Renal cortex interstitium (tissue), 11 donors: ENCODE measurements around the gene EEA1. TPM values are rescaled to one million over a fixed set of nuclear protein-coding genes. Genes with fewer than 3 reads are reported as not detected.

Experiments
- DNase-seq, 11 donors: peaks; one replicate each; pipeline ENCODE4 v3.0.0-alpha.2; 2013; ENCODE audit warnings: low read depth in 9 of 11, low spot score in 4 of 11; ENCODE audit errors: extremely low read depth in 1 of 11
- polyA plus RNA-seq, 3 donors: library from polyadenylated mRNA; unstranded; fragments of 120-200 nt; gene quantifications; one replicate each; pipeline ENCODE4 v1.2.1, GENCODE V29; 2013; ENCODE audit not compliant: insufficient read length in 3 of 3

The EEA1 gene
- polyA plus RNA-seq, 3 donors = 15.0 to 18.3 (median 17.3) TPM

DNA sequence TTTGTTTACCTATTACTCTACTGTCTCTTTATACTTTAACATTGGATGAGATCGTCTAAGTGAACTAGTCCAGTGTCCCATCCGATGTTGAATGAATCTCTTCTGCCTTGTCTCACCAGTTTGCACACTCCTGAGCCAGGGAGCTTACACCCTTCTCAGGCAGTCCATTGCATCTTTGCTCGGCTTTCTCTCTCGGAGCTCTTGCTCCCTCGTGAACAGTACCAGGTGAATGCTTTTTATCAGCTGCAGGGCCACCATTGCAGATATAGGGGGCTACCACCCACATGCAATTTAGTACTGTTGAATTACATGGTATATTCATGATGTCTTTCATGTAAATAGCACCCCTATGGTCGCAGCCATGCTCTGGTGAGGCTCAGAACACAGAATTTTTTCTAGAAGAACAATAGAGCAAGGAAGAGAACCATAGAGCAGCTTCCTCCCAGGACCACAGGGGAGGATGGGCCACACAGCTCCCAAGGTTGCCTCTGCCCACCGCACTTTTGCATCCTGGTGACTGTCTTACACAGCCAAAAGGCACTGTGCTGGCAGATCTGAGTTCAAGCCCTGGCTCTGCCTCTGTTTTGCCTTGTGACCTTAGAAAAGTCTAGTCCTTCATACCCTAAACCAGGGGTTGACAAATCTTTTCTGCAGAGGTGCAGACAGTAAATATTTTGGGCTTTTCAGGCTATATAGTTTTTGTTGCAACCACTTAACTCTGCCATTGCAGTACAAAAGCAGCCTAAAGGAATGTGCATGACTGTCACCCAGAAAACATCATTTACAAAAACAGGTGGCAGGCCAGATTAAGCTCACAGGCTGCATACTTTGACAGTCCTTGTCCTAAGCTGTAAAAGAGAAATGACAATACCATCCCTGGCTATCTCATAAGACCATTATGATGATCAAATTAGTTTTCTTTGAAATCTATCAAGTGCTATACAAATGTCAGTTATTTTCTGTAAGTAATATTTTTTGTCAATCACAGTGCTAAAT lies 190.9 kb downstream of the EEA1 start:
- DNase-seq = no peak

DNA sequence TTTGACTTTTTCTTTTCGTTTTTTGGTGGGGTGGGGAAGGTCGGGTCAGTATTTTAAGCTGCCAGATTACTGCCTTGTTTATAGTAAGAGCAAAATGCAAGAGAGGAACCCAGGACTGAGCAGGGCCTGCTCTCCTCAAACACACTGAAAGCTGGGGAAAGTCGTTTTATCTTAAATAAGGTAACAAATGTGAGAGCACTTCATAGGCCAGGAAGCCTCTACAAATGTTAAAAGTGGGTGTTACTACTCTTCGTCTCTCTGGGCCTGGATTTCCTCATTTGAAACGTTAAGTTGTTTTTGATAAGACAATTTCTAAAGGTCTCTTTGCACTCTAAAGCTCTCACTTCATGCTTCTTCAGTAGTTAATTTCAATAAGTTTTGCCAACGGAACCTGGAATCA lies 192.5 kb downstream of the EEA1 start:
- no peak for DNase-seq

DNA sequence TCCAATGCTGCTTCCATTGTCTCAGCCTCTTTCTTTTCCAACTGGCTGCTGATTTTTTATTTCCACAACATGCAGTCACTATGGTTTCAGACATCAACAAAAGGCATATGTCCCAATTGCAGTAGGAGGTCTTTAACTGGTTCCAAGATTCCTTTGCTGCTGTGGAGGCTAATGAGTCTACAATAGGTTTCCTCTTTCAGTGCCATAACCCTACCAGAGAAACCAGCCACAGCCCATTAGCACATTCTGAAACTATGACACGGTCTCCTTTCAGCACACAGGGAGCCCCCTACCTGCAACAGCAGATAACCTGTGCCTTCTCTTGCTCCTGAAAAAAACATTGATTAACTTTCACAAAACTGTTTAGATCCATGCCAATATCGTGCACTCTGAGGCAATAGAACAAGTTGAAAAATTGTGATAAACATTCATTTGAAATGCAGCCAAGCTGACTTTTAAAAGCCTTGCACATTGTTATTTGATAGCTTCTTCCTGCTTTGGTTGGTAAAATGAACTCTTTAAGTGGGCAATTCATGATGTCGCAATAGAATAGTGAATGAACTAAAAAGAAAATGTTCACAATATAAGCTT lies 193.9 kb downstream of the EEA1 start:
- peak in 2 of 11 donors; percentile 8 to 11 for DNase-seq

DNA sequence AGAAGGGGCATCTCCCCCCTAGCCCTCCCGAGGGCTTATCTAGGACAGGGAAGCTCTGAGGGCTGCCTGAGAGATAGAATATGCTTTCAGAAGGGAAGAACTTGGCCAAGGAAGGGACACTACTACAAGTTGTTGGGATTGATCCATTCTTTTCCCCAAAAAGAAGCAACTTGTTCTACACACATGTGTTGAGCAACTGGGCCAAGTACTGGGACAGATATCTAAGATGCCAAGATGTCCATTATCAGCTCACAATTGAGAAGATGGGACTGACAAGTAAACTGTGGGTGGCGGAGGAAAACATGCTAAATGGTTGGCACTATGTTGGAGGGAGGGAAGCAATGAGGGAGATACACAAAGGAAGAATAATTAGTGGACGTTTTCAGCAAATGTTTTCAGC lies 195.4 kb downstream of the EEA1 start:
- no peak for DNase-seq

DNA sequence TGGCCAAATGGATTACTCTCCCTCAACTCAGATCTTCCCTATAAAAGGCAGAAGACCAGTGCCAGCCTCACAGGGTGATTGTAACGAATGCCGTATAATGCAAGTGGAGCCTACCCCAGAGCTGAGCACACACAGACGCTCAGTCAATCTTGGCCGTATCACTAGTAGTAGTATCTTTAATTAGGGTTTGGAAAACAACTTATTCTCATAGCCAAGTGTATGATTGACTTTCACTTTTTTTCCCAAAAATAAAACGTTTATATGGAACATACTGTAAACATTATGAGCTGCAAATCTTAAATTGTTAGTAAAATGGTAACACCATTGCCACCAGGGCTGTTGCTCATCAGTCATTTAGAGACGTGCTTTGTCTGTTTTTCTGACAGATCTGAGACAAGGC lies 195.9 kb downstream of the EEA1 start:
- DNase-seq = no peak

DNA sequence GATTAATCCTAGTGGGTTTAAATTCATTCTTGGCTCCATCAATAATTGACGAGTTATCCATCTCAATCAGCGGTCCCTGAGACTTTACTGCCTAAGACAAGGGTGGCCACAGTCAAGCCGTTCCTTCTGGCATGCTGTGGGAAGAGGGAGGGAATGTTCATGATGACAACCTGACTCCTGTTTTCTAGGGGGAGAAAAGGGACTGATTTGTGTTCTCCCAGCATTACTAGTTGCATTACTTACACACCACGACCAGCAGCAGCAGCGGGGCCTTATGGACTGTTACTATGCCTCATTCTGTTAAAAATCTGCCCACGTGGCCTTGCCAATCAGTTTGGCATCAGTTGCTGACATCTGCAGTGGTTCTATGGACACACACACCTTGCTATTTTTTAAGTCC lies 196.4 kb downstream of the EEA1 start:
- DNase-seq = no peak

DNA sequence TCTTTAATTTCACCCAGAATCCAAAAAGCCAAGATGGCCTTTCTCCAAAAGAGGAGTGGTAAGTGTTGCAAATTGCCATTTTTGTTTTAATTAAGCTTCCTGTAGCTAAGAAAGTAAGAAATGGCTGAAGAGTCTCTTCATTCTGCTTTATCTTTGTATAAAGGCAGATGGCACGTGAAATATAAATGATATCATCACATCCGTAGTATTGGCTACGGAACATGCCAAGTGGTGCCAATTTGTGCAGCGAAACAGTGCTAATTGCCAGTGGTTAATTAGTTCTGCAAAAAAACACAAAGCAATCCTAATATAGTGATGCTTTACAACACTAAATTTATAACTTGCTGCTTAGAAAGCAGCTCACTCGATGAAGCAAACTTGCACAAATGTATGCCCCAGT lies 196.9 kb downstream of the EEA1 start:
- no peak for DNase-seq

DNA sequence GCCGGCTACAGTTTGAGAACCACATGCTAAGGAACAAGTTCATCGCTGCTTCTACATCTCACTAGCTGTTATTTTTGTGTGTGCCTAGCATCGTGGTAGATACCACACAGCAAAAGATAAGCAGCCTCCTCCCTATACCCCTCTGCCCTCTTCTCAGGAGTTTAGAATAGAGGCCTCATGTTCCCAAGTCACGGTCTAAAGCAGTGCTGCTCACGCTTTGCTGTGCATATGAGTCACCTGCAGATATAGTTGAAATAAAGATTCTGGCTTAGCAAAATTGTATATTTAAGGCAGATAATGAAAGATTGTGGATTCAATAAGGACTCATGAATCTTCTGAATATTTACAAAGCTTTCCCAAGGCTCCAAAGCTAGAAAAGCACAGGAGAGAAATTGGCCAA lies 198.3 kb downstream of the EEA1 start:
- DNase-seq = no peak

DNA sequence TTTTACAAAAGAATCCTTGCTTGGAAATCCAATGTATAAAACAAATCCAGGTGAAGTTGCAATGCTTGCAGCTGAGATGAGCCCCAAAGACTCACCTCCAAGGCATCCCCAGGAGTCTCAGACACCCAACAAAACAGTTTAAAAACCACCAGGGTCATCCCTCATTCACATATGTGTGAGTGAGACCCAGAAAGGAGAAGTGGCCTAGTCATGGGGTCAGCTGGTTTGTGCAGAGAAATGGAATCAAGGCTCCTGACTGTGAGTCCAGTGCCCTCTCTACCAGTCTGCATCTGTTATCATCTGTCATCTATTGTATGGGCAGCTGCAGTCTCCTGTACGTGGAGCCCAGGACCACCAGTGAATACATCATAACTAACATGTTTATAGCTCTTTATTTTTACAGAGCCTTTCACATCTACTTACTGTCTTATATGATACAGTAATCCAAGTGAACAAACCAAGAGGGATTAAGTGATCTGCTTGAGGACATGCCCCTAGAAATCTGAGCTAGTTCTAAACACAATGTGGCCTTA lies 199.3 kb downstream of the EEA1 start:
- DNase-seq = no peak

DNA sequence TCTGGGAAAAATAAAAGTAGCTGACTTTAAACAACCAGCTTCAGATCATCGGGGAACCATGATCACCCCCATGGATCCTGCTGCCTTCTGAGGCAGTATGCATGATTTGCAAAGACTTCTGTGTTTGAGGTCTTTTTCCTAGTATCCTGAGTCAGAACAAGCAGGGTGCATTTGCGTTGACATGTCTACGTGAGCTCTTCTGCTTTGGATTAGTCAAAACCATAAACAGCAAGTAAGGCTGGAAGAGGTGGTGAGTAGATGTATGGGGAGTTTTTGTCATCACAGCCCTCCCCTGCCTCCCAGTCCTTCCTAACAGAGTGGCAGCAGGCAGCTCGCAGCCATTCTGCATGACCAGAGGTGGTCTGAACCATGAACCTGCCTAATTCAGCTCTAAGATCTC lies 202.2 kb downstream of the EEA1 start:
- no peak for DNase-seq

DNA sequence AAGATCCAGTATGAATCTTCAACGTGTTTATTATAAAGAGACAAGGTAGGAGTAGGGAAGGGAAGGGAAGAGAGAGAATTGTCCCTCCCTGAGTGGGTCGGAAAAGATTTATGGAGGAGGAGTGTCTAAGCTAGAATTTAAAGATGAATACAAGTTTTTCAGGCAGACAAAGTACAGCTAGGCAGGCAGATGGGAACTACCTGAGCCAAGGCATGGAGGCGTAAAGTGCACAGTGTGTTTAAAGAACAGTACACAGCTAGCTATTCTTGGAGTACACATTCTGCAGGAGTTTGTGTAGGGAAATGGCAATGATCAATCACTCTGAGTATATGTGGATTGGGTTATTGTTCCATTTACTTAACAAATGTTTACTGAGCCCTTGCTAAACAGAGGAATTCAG lies 206.2 kb downstream of the EEA1 start:
- DNase-seq = no peak

DNA sequence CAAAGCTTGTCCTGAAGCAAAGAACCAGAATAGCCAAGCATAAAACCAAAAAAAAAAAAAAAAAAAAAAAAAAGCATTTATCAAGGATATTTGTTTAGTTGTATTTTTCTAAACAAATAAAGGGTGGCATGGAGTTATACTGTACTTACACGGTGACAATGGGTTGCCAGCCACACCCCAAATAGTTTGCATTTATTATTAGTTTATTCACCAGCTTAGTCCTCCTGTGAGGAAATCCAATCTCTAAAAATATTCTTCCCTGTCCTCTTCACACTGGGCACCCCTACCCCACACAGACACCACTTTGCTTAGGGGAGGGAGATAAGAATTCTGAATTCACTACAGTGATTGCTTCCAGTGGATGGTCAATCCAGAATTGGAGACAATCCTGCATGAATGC lies 207.4 kb downstream of the EEA1 start:
- no peak for DNase-seq

DNA sequence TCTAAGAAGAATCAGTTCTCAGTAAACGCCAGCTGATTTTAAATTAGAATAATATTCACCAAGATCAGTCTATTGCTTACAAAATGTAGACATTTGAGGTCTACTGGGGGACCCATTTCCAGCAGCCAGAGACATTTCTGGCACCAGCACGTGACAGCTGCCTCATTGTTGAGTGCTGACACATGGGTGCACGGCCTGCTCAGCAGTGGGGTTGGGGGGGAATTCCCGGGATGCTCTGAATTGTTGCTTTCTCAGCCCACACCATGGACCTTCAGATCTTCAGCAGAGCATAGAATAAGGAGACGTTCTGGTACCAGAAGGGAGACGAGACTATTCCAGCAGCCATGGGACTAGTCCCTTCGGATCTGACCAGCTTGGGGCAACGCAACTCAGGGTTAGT lies 208.0 kb downstream of the EEA1 start:
- no peak for DNase-seq

Other genes starting within 250 kb of the EEA1 start
- gene PLEKHG7, start 226.3 kb downstream of the EEA1 start, polyA plus RNA-seq = 1 to 10 TPM in 1 of 3 donors, under 1 TPM in 2; 0.49 to 1.1 (median 0.75) TPM